Measurements from ENCODE around the gene MAT2B. TPM values are rescaled to one million over a fixed set of nuclear protein-coding genes. Genes with fewer than 3 reads are reported as not detected.

MAT2B gene
- polyA plus RNA-seq, 1 experiment = 86.4 TPM

- Histone ChIP-seq H3K27me3 (ENCODE audit: control insufficient read depth, insufficient read depth, low read length) (no peaks in the 10 kb centered on the region), H3K4me3 (ENCODE audit: low read depth, low read length) (no peak overlapping the region), H3K9me3 (ENCODE audit: control insufficient read depth, insufficient read depth, low read length) (no peaks in the 10 kb centered on the region), H3K27ac (ENCODE audit: low read depth, low read length) (no peak overlapping the region)
- no peak for DNase-seq (ENCODE audit: low read depth, low spot score)
- POLR2A ChIA-PET = no interaction called here
- peak; percentile 42 for TF ChIP-seq CTCF (IDR thresholded peaks at IDR 0.05; ENCODE audit: low read depth, low read length)
- CTCF ChIA-PET = interaction anchor here (0.6 to 2.3 kb wide), 8 partner anchors 9 to 81 kb away, joined by 3 to 10 read pairs (median 4); no protein-coding TSS in a partner anchor
Observed at GRCh38 chr5:163489055-163489744, 16.2 kb upstream of the MAT2B start.

GRCh38 chr5:163489745-163490075 lies 15.7 kb upstream of the MAT2B start:
- H3K9me3 ChIP-seq (ENCODE audit: control insufficient read depth, insufficient read depth, low read length) = no peaks in the 10 kb centered on the region
- CTCF ChIA-PET = interaction anchor here (0.7 to 2.3 kb wide), 6 partner anchors 9 to 20 kb away, joined by 3 to 10 read pairs (median 4); no protein-coding TSS in a partner anchor
- POLR2A ChIA-PET = no interaction called here
- TF ChIP-seq CTCF (IDR thresholded peaks at IDR 0.05; ENCODE audit: low read depth, low read length) = no peak
- no peak for DNase-seq (ENCODE audit: low read depth, low spot score)
- H3K27ac ChIP-seq (ENCODE audit: low read depth, low read length) = no peak overlapping the region
- no peaks in the 10 kb centered on the region for H3K27me3 ChIP-seq (ENCODE audit: control insufficient read depth, insufficient read depth, low read length)
- no peak overlapping the region for H3K4me3 ChIP-seq (ENCODE audit: low read depth, low read length)

GRCh38 chr5:163496286-163496685 lies 9.1 kb upstream of the MAT2B start:
- POLR2A ChIA-PET = no interaction called here
- no peak overlapping the region for H3K27ac ChIP-seq (ENCODE audit: low read depth, low read length)
- DNase-seq (ENCODE audit: low read depth, low spot score) = no peak
- no peaks in the 10 kb centered on the region for H3K27me3 ChIP-seq (ENCODE audit: control insufficient read depth, insufficient read depth, low read length)
- no peak for TF ChIP-seq CTCF (IDR thresholded peaks at IDR 0.05; ENCODE audit: low read depth, low read length)
- no peaks in the 10 kb centered on the region for H3K9me3 ChIP-seq (ENCODE audit: control insufficient read depth, insufficient read depth, low read length)
- CTCF ChIA-PET = no interaction called here
- H3K4me3 ChIP-seq (ENCODE audit: low read depth, low read length) = no peak overlapping the region

- Histone ChIP-seq H3K27ac (ENCODE audit: low read depth, low read length) (no peak overlapping the region), H3K9me3 (ENCODE audit: control insufficient read depth, insufficient read depth, low read length) (no peaks in the 10 kb centered on the region), H3K4me3 (ENCODE audit: low read depth, low read length) (no peak overlapping the region), H3K27me3 (ENCODE audit: control insufficient read depth, insufficient read depth, low read length) (no peaks in the 10 kb centered on the region)
- no peak for DNase-seq (ENCODE audit: low read depth, low spot score)
- ChIA-PET POLR2A (no interaction called here), CTCF (no interaction called here)
- no peak for TF ChIP-seq CTCF (IDR thresholded peaks at IDR 0.05; ENCODE audit: low read depth, low read length)
Observed at GRCh38 chr5:163497315-163497714, 8.1 kb upstream of the MAT2B start.

- DNase-seq (ENCODE audit: low read depth, low spot score) = no peak
- no peak overlapping the region for H3K4me3 ChIP-seq (ENCODE audit: low read depth, low read length)
- no peak for TF ChIP-seq CTCF (IDR thresholded peaks at IDR 0.05; ENCODE audit: low read depth, low read length)
- H3K27me3 ChIP-seq (ENCODE audit: control insufficient read depth, insufficient read depth, low read length) = no peaks in the 10 kb centered on the region
- POLR2A ChIA-PET = no interaction called here
- CTCF ChIA-PET = interaction anchor here (1.0 to 1.3 kb wide), 3 partner anchors 10 to 90 kb away, joined by 3 to 4 read pairs (median 3); partner anchors contain the start of gene HMMR
- H3K9me3 ChIP-seq (ENCODE audit: control insufficient read depth, insufficient read depth, low read length) = no peaks in the 10 kb centered on the region
- no peak overlapping the region for H3K27ac ChIP-seq (ENCODE audit: low read depth, low read length)
Observed at GRCh38 chr5:163498886-163499285, 6.5 kb upstream of the MAT2B start.
